Activated T-helper 1 cell treated with anti-CD3 and anti-CD28 coated beads, Interleukin-12 subunit alpha, Interleukin-12 subunit beta, Interleukin-2, Interleukin-4 antibody, amounts not matched to agents 30 ng/mL and 10 ng/mL and 1 ng/mL, durations not matched to agents 14 hours and 24 hours and 36 hours (primary cell): ENCODE results near the gene LAGE3. TPM values are rescaled to one million over a fixed set of nuclear protein-coding genes. Genes with fewer than 3 reads are reported as not detected.
A peak's percentile ranks its signal among the peaks of the same experiment; 100 is the strongest.

Experiments used
- DNase-seq: peaks from one replicate; pipeline ENCODE4 v3.0.0; 2021; ENCODE audit warnings: low spot score
- H3K27ac Mint-ChIP-seq: one replicate; pipeline ENCODE4 v1.8.0; 2021; ENCODE audit warnings: mild to moderate bottlenecking, mixed read lengths
- H3K27me3 Mint-ChIP-seq: one replicate; pipeline ENCODE4 v1.8.0; 2022; ENCODE audit warnings: mild to moderate bottlenecking, moderate library complexity, mixed read lengths; ENCODE audit not compliant: insufficient read depth
- H3K36me3 Mint-ChIP-seq: one replicate; pipeline ENCODE4 v1.8.0; 2021; ENCODE audit warnings: low read depth, mixed read lengths
- H3K4me1 Mint-ChIP-seq: one replicate; pipeline ENCODE4 v1.8.0; 2021; ENCODE audit warnings: low read depth, mixed read lengths
- H3K4me3 Mint-ChIP-seq: one replicate; pipeline ENCODE4 v1.8.0; 2021; ENCODE audit warnings: mild to moderate bottlenecking, moderate library complexity, mixed read lengths
- H3K9me3 Mint-ChIP-seq: one replicate; pipeline ENCODE4 v1.8.0; 2021; ENCODE audit warnings: mixed read lengths
- intact Hi-C: fragments of 100-400 bp; cut with micrococcal nuclease; formaldehyde crosslinking; loops from one replicate; pipeline ENCODE4 v1.15.1; 2024
- total RNA-seq: library from RNA; stranded (reverse); gene quantifications from 2 replicates; pipeline ENCODE4 v1.2.3, GENCODE V29; 2022

LAGE3 gene
- total RNA-seq, 1 donor from 2014 or later = 60.3 TPM

DNA sequence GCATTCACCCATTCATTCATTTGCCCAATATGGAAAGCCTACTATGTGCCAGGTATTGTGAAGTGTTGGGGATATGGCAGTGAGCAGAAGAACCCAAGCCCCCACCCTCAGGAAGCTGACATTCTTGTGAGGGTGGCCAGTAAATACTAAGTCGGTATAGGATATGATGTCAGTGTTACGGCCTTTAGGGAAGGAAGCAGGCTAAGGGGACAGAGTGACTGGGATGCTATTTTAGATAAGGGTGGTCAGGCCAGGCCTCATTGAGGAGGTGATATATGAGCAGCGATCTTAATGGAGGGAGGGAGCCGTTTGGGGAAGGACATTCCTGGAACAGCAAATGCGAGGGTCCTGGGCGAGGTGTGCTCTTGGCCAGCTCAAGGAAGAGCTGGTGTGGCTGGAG is 48.6 kb downstream of the LAGE3 start:
- H3K4me1 Mint-ChIP-seq = peaks cover 22% of the 10 kb centered on the region
- intact Hi-C loops = no loop called here
- H3K27ac Mint-ChIP-seq = peak overlapping the region; percentile 37
- H3K4me3 Mint-ChIP-seq = peak overlapping the region; percentile 49
- no peak for DNase-seq
- H3K27me3 Mint-ChIP-seq = no peaks in the 10 kb centered on the region
- no peaks in the 10 kb centered on the region for H3K9me3 Mint-ChIP-seq
- H3K36me3 Mint-ChIP-seq = peaks cover 11% of the 10 kb centered on the region

DNA sequence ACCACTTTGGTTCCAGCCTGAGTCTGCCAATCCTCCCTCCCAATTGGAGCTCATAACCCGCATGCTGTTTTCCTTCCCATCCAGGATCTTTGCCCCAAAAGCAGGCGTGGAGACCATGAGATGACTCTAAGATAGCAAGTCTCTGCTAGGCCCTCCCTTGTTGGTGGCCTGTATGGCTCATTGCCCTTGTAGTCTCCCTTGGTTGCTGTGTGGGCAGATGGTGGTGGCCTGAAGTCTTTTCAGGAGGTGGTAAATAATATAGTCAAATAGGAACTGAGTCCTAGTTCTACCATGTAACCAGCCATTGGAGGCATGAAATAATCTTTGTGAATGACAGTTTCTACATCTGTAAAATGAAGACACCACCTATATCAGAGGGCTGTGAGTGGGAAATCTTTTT is 49.4 kb downstream of the LAGE3 start:
- peak overlapping the region; percentile 83 for H3K4me3 Mint-ChIP-seq
- H3K36me3 Mint-ChIP-seq = peaks cover 11% of the 10 kb centered on the region
- H3K4me1 Mint-ChIP-seq = peaks cover 22% of the 10 kb centered on the region
- H3K27ac Mint-ChIP-seq = peak overlapping the region; percentile 61
- H3K9me3 Mint-ChIP-seq = no peaks in the 10 kb centered on the region
- DNase-seq = no peak
- no peaks in the 10 kb centered on the region for H3K27me3 Mint-ChIP-seq
- intact Hi-C loops = loop anchor here (2.0 kb wide), 1 partner anchor 87 kb away; the partner anchor contains the start of gene FAM3A

DNA sequence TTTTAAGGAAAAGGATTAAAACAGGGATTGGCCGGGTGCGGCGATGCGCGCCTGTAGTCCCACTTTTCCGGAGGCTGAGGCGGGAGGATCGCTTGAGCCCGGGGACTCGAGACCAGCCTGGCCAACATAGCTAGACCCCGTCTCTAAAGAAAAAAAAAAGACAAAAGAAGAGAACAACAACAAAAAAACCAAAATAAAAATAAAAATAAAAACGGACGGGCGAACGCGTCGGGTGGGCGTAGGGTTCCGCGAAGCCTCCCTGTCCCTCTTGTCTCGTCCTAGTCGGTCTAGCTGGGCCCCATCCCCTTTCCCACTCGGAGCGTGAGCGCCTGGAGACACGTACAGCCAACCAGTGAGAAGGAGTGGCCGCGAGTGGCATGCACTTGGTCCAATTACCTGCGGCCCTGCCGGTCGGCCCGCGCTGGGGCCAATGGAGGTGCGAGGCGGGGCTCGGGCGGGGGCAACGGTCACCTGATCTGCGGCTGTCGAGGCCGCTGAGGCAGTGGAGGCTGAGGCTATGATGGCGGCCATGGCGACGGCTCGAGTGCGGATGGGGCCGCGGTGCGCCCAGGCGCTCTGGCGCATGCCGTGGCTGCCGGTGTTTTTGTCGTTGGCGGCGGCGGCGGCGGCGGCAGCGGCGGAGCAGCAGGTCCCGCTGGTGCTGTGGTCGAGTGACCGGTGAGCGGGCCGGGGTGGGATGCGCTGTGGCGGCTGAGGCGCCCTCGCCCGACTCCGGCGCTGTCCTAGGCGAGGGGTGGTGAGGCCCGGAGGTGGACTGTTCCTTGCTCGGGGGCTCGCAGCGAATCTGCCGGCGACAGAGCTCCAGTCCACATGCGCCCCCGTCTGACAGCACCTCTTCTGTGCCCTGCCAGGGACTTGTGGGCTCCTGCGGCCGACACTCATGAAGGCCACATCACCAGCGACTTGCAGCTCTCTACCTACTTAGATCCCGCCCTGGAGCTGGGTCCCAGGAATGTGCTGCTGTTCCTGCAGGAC is 50.6 kb downstream of the LAGE3 start, which contains the start of gene ATP6AP1:
Gene ATP6AP1 (plus strand): TSS at position 502 of the 996 bp plus-strand sequence. CDS start 16 bp downstream, at position 518.
- intact Hi-C loops = loop anchor here (1.0 to 2.0 kb wide), 3 partner anchors 16 to 88 kb away; partner anchors contain the start of gene FAM3A
- DNase-seq = peak; percentile 88
- peaks cover 22% of the 10 kb centered on the region for H3K4me1 Mint-ChIP-seq

More for the DNA sequence above, 50.6 kb downstream of the LAGE3 start, which contains the start of gene ATP6AP1:
- Mint-ChIP-seq H3K27me3 (no peaks in the 10 kb centered on the region), H3K9me3 (no peaks in the 10 kb centered on the region), H3K27ac (peak within 1 kb of the TSS; percentile 80), H3K4me3 (peak within 1 kb of the TSS; percentile 83), H3K36me3 (peaks cover 12% of the 10 kb centered on the region)

Other genes with a start within 250 kb of the LAGE3 start
- gene OPN1MW3, start 221.7 kb downstream of the LAGE3 start, total RNA-seq = not detected in 2 replicates
- not detected in 2 replicates for gene TEX28, start 184.2 kb downstream of the LAGE3 start, total RNA-seq
- 0.12 and 0.34 TPM in 2 replicates for gene TKTL1, start 183.5 kb downstream of the LAGE3 start, total RNA-seq
- 854 and 873 TPM in 2 replicates for gene FLNA, start 104.6 kb downstream of the LAGE3 start, total RNA-seq
- gene EMD, start 100.0 kb downstream of the LAGE3 start, total RNA-seq = 83.3 and 85.5 TPM in 2 replicates
- 2,208 and 2,261 TPM in 2 replicates for gene RPL10, start 80.9 kb downstream of the LAGE3 start, total RNA-seq
- 12.4 and 14.5 TPM in 2 replicates for gene DNASE1L1, start 70.0 kb downstream of the LAGE3 start, total RNA-seq
- 65.2 and 69.2 TPM in 2 replicates for gene TAFAZZIN, start 67.7 kb downstream of the LAGE3 start, total RNA-seq
- 49.8 and 54.3 TPM in 2 replicates for gene ATP6AP1, start 50.6 kb downstream of the LAGE3 start, total RNA-seq
- 110 and 113 TPM in 2 replicates for gene GDI1, start 42.1 kb downstream of the LAGE3 start, total RNA-seq
- 84.9 and 95.4 TPM in 2 replicates for gene FAM50A, start 35.1 kb downstream of the LAGE3 start, total RNA-seq
- 45.4 and 61.1 TPM in 2 replicates for gene PLXNA3, start 21.0 kb downstream of the LAGE3 start, total RNA-seq
- gene UBL4A, start 7.3 kb upstream of the LAGE3 start, total RNA-seq = 59.2 and 63.5 TPM in 2 replicates
- gene SLC10A3, start 11.3 kb upstream of the LAGE3 start, total RNA-seq = 19.9 and 23.1 TPM in 2 replicates
- gene FAM3A, start 37.0 kb upstream of the LAGE3 start, total RNA-seq = 35.9 and 40.1 TPM in 2 replicates
- gene G6PD, start 67.6 kb upstream of the LAGE3 start, total RNA-seq = 72.4 and 74.8 TPM in 2 replicates
- gene IKBKG, start 68.3 kb upstream of the LAGE3 start, total RNA-seq = 40.7 and 41.2 TPM in 2 replicates
- gene CTAG1A, start 105.9 kb upstream of the LAGE3 start, total RNA-seq = not detected in 2 replicates
- gene CTAG1B, start 140.0 kb upstream of the LAGE3 start, total RNA-seq = not detected in 2 replicates
- not detected in 2 replicates for gene CTAG2, start 174.3 kb upstream of the LAGE3 start, total RNA-seq